ENCODE data around the gene ZBTB46.

DNA sequence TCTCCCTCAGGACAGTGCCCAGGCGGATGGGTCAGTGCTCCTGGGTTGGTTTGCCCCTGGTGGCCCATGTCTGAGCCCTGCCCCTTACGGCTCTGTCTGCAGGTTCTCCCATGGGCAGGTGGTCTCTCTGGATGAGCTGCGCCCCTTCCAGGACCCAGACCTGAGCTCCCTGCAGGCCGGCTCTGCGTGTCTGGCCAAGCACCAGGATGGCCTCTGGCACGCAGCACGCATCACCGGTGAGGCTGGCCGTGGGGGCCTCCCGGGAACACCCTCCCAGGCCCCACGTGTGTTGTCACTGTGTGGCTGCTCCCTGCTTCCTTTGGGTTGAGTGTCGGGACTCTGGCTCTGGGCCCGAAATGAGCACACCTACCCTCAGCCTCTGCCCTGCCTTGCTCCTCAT lies 97.9 kb downstream of the ZBTB46 start:
- TF ChIP-seq, protein P1, sequence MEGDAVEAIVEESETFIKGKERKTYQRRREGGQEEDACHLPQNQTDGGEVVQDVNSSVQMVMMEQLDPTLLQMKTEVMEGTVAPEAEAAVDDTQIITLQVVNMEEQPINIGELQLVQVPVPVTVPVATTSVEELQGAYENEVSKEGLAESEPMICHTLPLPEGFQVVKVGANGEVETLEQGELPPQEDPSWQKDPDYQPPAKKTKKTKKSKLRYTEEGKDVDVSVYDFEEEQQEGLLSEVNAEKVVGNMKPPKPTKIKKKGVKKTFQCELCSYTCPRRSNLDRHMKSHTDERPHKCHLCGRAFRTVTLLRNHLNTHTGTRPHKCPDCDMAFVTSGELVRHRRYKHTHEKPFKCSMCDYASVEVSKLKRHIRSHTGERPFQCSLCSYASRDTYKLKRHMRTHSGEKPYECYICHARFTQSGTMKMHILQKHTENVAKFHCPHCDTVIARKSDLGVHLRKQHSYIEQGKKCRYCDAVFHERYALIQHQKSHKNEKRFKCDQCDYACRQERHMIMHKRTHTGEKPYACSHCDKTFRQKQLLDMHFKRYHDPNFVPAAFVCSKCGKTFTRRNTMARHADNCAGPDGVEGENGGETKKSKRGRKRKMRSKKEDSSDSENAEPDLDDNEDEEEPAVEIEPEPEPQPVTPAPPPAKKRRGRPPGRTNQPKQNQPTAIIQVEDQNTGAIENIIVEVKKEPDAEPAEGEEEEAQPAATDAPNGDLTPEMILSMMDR (IDR thresholded peaks at IDR 0.05), result no peak
- no peak for TF ChIP-seq POLR2A (IDR thresholded peaks at IDR 0.05)

Data from tibial nerve (tissue), 3 donors.